Upper lobe of right lung (tissue), 1 donor: ENCODE data around the gene GFPT1. TPM values are rescaled to one million over a fixed set of nuclear protein-coding genes. Genes with fewer than 3 reads are reported as not detected.

Experiments
- ATAC-seq: fragments of 200-7000 bp; cut with Tn5 transposase; one replicate; pipeline ENCODE4 v1.9.1; 2020; ENCODE audit warnings: mild to moderate bottlenecking, moderate library complexity
- DNase-seq: peaks from one replicate; pipeline ENCODE4 v3.0.0-alpha.2; 2020
- H3K27ac ChIP-seq: fragments of 200-600 bp; one replicate; pipeline ENCODE4 v1.8.0; 2022
- H3K27me3 ChIP-seq: fragments of 200-600 bp; one replicate; pipeline ENCODE4 v1.8.0; 2022; ENCODE audit warnings: mild to moderate bottlenecking
- H3K36me3 ChIP-seq: fragments of 200-600 bp; one replicate; pipeline ENCODE4 v1.8.0; 2022
- H3K4me1 ChIP-seq: fragments of 200-600 bp; one replicate; pipeline ENCODE4 v1.8.0; 2022
- H3K4me3 ChIP-seq: fragments of 200-600 bp; one replicate; pipeline ENCODE4 v1.8.0; 2022; ENCODE audit warnings: mild to moderate bottlenecking
- H3K9me3 ChIP-seq: fragments of 200-600 bp; one replicate; pipeline ENCODE4 v1.8.0; 2022
- CTCF ChIP-seq: fragments of 200-600 bp; IDR thresholded peaks from one replicate; pipeline ENCODE4 v1.8.0; 2022; ENCODE audit warnings: antibody characterized with exemption
- intact Hi-C: fragments of 100-400 bp; cut with DNase I; formaldehyde crosslinking; loops from one replicate; pipeline ENCODE4 v1.11.0; 2022
- total RNA-seq: library from RNA; stranded (reverse); fragmentation: NEBNext Ultra II Directional; extraction: Animal tissue kit (Norgen Biotek cat#: 25700); gene quantifications from one replicate; pipeline ENCODE4 v1.2.1, GENCODE V29; 2021
- donor health status: DM: no; HTN: yes; CAD: no; lungs with severe emphysema.

Gene GFPT1
- total RNA-seq, 1 donor from 2014 or later: 68.2 TPM

- intact Hi-C loops: no loop called here
- Histone ChIP-seq H3K36me3 (peaks cover 100% of the 10 kb centered on the region), H3K27me3 (no peaks in the 10 kb centered on the region), H3K9me3 (no peaks in the 10 kb centered on the region), H3K4me3 (no peak overlapping the region), H3K27ac (no peak overlapping the region), H3K4me1 (no peaks in the 10 kb centered on the region)
- TF ChIP-seq CTCF: no peak
- ATAC-seq: no peak
- DNase-seq: no peak
Measured at GRCh38 chr2:69344305-69344704, 42.7 kb downstream of the GFPT1 start.

GRCh38 chr2:69340101-69340775, 46.8 kb downstream of the GFPT1 start:
- intact Hi-C loops: no loop called here
- Histone ChIP-seq H3K27me3 (no peaks in the 10 kb centered on the region), H3K4me3 (no peak overlapping the region), H3K27ac (no peak overlapping the region), H3K4me1 (no peaks in the 10 kb centered on the region), H3K9me3 (no peaks in the 10 kb centered on the region), H3K36me3 (peaks cover 100% of the 10 kb centered on the region)
- ATAC-seq: no peak
- DNase-seq: no peak
- no peak for TF ChIP-seq CTCF

- peaks cover 82% of the 10 kb centered on the region for H3K36me3 ChIP-seq
- no peak for ATAC-seq
- no peak overlapping the region for H3K27ac ChIP-seq
- no peaks in the 10 kb centered on the region for H3K27me3 ChIP-seq
- intact Hi-C loops: no loop called here
- DNase-seq: no peak
- H3K4me1 ChIP-seq: no peaks in the 10 kb centered on the region
- no peak for TF ChIP-seq CTCF
- H3K9me3 ChIP-seq: no peaks in the 10 kb centered on the region
- no peak overlapping the region for H3K4me3 ChIP-seq
Measured at GRCh38 chr2:69335311-69335710, 51.7 kb downstream of the GFPT1 start.

GRCh38 chr2:69333352-69333751, 53.7 kb downstream of the GFPT1 start:
- no peaks in the 10 kb centered on the region for H3K9me3 ChIP-seq
- DNase-seq (no peak), ATAC-seq (no peak)
- no peak overlapping the region for H3K27ac ChIP-seq
- no peak overlapping the region for H3K4me3 ChIP-seq
- no peak for TF ChIP-seq CTCF
- H3K27me3 ChIP-seq: no peaks in the 10 kb centered on the region
- no peaks in the 10 kb centered on the region for H3K4me1 ChIP-seq
- peaks cover 82% of the 10 kb centered on the region for H3K36me3 ChIP-seq
- intact Hi-C loops: no loop called here

- Histone ChIP-seq H3K36me3 (peaks cover 82% of the 10 kb centered on the region), H3K9me3 (no peaks in the 10 kb centered on the region), H3K27ac (no peak overlapping the region), H3K27me3 (no peaks in the 10 kb centered on the region), H3K4me3 (no peak overlapping the region), H3K4me1 (no peaks in the 10 kb centered on the region)
- ATAC-seq: no peak
- no peak for DNase-seq
- TF ChIP-seq CTCF: no peak
- intact Hi-C loops: no loop called here
Measured at GRCh38 chr2:69330781-69331180, 56.2 kb downstream of the GFPT1 start.

- intact Hi-C loops: no loop called here
- ATAC-seq: no peak
- H3K9me3 ChIP-seq: no peaks in the 10 kb centered on the region
- H3K27me3 ChIP-seq: no peaks in the 10 kb centered on the region
- H3K36me3 ChIP-seq: peaks cover 50% of the 10 kb centered on the region
- H3K4me1 ChIP-seq: no peaks in the 10 kb centered on the region
- no peak overlapping the region for H3K4me3 ChIP-seq
- no peak overlapping the region for H3K27ac ChIP-seq
- DNase-seq: no peak
- TF ChIP-seq CTCF: no peak
Measured at GRCh38 chr2:69322631-69323030, 64.4 kb downstream of the GFPT1 start.
